ENCODE data around the gene PKIB.
"Not testable (repeated sequence)": the region's sequence is repeated elsewhere in the genome, so short reads cannot be mapped to it uniquely, and the experiment has no call there.

Gene PKIB

GRCh38 chr6:122621638-122622037 lies 11.4 kb downstream of the PKIB start:
- DNase-seq, result no peak

GRCh38 chr6:122622479-122622878 lies 12.3 kb downstream of the PKIB start:
- DNase-seq, result no peak

GRCh38 chr6:122623279-122623678 lies 13.1 kb downstream of the PKIB start:
- no peak for DNase-seq

- no peak for DNase-seq
These were observed 14.6 kb downstream of the PKIB start for GRCh38 chr6:122624853-122625252.

GRCh38 chr6:122628714-122629113 lies 18.5 kb downstream of the PKIB start:
- no peak for DNase-seq

- no peak for DNase-seq
These were observed 21.5 kb downstream of the PKIB start for GRCh38 chr6:122631571-122632249.

- DNase-seq, result no peak
These were observed 30.2 kb downstream of the PKIB start for GRCh38 chr6:122640366-122640765.

GRCh38 chr6:122641819-122642218 lies 31.6 kb downstream of the PKIB start:
- DNase-seq, result no peak

GRCh38 chr6:122642604-122643003 lies 32.4 kb downstream of the PKIB start:
- not testable (repeated sequence) for DNase-seq

GRCh38 chr6:122645256-122645655 lies 35.1 kb downstream of the PKIB start:
- DNase-seq, result no peak

- DNase-seq, result no peak
These were observed 37.6 kb downstream of the PKIB start for GRCh38 chr6:122647765-122648164.

GRCh38 chr6:122648726-122649125 lies 38.5 kb downstream of the PKIB start:
- no peak for DNase-seq

GRCh38 chr6:122649701-122650100 lies 39.5 kb downstream of the PKIB start:
- DNase-seq, result no peak

- DNase-seq, result no peak
These were observed 40.2 kb downstream of the PKIB start for GRCh38 chr6:122650403-122650802.

- DNase-seq, result no peak
These were observed 40.8 kb downstream of the PKIB start for GRCh38 chr6:122651031-122651430.

- no peak for DNase-seq
These were observed 41.4 kb downstream of the PKIB start for GRCh38 chr6:122651604-122652003.

- no peak for DNase-seq
These were observed 42.2 kb downstream of the PKIB start for GRCh38 chr6:122652431-122652830.

- no peak for DNase-seq
These were observed 42.9 kb downstream of the PKIB start for GRCh38 chr6:122653094-122653493.

- no peak for DNase-seq
These were observed 43.8 kb downstream of the PKIB start for GRCh38 chr6:122654012-122654411.

GRCh38 chr6:122657601-122658000 lies 47.4 kb downstream of the PKIB start:
- no peak for DNase-seq

- DNase-seq, result no peak
These were observed 50.1 kb downstream of the PKIB start for GRCh38 chr6:122660296-122660695.

- no peak for DNase-seq
These were observed 53.8 kb downstream of the PKIB start for GRCh38 chr6:122663981-122664380.

GRCh38 chr6:122665929-122666328 lies 55.7 kb downstream of the PKIB start:
- DNase-seq, result no peak

GRCh38 chr6:122666418-122666817 lies 56.2 kb downstream of the PKIB start:
- no peak for DNase-seq

GRCh38 chr6:122669418-122669817 lies 59.2 kb downstream of the PKIB start:
- DNase-seq, result no peak

Data from activated CD8-positive, alpha-beta memory T cell treated with anti-CD3 and anti-CD28 coated beads for 24 hours (primary cell).